Astrocyte of the spinal cord (primary cell): ENCODE data around the gene MYLK4.

Experiments
- DNase-seq: peaks from one replicate; pipeline ENCODE4 v3.0.0; 2011; ENCODE audit warnings: low read depth, low spot score
- H3K4me3 ChIP-seq: 2 replicates; pipeline ENCODE4 v1.5.1; 2011; ENCODE audit warnings: low read depth, mild to moderate bottlenecking, low read length, moderate library complexity
- in situ Hi-C: cut with HindIII; loops from 2 replicates; pipeline ENCODE4 v1.10.0; 2017; ENCODE audit warnings: low sequenced_read_pairs
- TF ChIP-seq, protein P1 (sequence below): IDR thresholded peaks from 2 replicates; pipeline ENCODE4 v1.5.1; 2012; ENCODE audit warnings: low read depth, mild to moderate bottlenecking, low read length, inconsistent platforms

Gene MYLK4

GRCh38 chr6:2753110-2753489, 2.4 kb upstream of the MYLK4 start:
- in situ Hi-C loops, result no loop called here
- no peak overlapping the region for H3K4me3 ChIP-seq
- DNase-seq, result no peak
- TF ChIP-seq, protein P1, sequence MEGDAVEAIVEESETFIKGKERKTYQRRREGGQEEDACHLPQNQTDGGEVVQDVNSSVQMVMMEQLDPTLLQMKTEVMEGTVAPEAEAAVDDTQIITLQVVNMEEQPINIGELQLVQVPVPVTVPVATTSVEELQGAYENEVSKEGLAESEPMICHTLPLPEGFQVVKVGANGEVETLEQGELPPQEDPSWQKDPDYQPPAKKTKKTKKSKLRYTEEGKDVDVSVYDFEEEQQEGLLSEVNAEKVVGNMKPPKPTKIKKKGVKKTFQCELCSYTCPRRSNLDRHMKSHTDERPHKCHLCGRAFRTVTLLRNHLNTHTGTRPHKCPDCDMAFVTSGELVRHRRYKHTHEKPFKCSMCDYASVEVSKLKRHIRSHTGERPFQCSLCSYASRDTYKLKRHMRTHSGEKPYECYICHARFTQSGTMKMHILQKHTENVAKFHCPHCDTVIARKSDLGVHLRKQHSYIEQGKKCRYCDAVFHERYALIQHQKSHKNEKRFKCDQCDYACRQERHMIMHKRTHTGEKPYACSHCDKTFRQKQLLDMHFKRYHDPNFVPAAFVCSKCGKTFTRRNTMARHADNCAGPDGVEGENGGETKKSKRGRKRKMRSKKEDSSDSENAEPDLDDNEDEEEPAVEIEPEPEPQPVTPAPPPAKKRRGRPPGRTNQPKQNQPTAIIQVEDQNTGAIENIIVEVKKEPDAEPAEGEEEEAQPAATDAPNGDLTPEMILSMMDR, result no peak

DNA sequence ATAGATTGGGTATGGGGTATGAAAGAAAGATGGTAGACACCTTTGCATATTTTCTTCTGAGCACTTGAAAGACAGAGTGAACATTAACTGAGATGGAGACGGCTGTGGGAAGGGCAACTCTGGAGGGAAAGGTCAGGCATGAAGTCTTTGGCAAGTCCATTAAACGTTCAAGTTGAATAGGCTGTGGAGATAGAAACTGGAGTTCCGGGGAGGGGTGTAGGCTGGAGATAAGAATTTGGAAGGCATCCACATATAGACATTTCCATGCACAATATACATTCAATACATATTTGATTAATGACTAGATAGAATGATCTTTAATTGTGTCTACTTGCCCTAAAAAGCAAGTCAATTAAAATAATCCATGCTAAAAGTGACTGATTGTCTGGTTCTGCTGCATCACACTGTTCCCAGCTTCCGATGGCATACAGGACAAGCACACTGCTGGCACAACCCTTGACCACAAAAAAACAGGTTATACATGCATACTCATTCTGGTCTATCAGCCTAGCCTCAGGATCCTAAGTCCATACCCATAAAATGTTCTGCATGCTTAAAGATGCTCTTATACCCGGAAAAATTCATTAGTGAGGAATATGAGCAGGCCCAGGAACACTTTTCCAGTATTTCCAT, 1.9 kb upstream of the MYLK4 start:
- no peak for DNase-seq
- in situ Hi-C loops, result no loop called here
- TF ChIP-seq, protein P1, result no peak
- no peak overlapping the region for H3K4me3 ChIP-seq

DNA sequence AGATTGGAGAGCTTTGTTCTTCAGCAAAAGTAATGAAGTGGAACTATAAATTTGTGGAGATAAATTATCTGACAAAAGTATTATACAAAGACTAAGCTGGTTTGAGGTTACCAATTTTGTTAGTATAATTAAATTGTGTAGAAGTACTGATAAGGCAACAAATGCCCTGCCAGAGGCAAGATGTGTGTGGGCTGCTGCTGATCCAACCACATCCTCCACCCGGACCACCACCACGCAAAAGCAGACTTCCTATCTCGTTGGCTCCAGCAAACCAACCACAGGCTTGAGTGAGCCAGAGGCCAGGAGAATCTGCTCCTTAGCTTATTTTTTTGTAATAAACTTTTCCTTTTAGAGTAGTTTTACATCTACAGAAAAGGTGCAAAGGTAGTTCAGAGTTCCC, 1.1 kb upstream of the MYLK4 start:
- no peak overlapping the region for H3K4me3 ChIP-seq
- no peak for DNase-seq
- in situ Hi-C loops, result no loop called here
- TF ChIP-seq, protein P1, result no peak

DNA sequence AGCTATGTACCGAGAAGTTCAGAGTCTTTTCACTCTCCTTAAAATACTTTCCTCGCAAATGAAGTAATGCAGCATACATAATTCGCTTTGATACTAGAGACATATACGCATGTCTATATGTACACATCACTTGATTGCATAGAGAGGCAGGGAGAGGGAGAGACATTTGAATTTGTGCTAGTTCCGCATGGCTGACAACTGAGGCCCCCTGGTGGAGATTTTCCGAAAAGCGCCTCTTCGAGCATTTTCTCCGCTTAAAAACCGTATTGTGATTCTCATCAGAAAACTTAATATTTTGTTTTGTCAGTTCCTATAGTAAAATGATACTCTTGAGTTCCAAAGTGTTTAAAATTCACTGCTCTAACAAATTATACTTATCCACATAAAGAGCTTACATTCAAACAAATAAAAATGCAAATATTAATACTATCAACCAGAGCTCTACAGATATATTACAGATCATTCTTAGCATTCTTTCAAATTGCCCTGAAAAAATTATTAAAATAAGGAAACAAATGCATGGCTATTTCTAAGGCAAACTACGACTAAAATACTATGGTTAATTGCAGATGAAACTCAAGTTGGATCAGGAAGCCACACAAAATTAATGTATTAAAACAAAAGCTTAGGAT, 637 bp downstream of the MYLK4 start:
- TF ChIP-seq, protein P1, result peak; percentile 91
- in situ Hi-C loops, result no loop called here
- no peak overlapping the region for H3K4me3 ChIP-seq
- DNase-seq, result peak; percentile 63

DNA sequence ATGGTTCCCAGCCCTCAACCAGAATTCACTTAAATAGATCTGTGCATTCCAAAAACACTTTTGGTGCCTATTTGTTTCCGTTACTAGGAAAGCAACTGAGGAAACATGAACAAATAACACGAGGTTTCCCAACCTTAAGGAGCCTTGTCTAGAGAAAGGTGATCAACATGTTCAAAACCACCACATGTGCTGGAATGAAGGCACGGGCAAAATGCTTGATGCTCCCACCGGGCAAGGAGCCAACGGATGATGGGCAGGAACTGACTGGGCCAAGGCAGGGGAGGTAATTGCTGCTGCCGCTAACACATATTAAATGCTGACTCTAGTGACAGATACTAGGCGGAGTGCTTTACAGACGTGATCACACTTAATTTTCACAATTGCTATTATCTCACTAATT, 2.5 kb downstream of the MYLK4 start:
- no peak for DNase-seq
- H3K4me3 ChIP-seq, result no peak overlapping the region
- TF ChIP-seq, protein P1, result no peak
- in situ Hi-C loops, result no loop called here

DNA sequence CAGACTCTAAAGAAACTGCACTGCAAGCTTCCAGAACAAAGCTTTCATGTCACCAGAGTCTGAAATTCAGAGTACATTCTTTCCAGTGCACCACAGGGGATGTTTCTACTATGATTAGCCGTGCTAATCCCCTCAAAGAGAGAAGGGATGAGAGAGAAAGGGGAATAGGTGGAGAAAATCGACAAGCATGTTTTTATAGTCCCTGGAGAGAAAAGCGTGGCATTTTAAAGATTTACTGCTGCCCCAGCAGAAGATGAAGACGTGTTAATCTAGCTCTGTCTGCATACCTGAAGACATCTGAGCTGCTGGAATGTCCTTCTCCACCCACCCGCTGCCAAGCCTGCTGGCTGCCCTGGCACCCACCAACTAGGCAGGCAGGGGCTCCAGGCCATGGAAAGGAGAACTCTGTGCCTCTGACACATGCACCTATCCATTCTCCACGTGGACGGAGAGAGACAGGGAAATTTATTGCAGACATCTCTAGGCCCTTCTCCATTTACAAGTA, 4.1 kb downstream of the MYLK4 start:
- peak; percentile 32 for DNase-seq
- TF ChIP-seq, protein P1, result no peak
- no peak overlapping the region for H3K4me3 ChIP-seq
- in situ Hi-C loops, result no loop called here
